GM19467 (cell line): ENCODE data around the gene NTM.

Source experiments
- ATAC-seq: cut with Tn5 transposase; IDR thresholded peaks from one replicate; pipeline ENCODE4 v1.9.1; 2021; ENCODE audit warnings: mild to moderate bottlenecking, moderate library complexity; ENCODE audit not compliant: unreplicated experiment

Gene NTM

DNA sequence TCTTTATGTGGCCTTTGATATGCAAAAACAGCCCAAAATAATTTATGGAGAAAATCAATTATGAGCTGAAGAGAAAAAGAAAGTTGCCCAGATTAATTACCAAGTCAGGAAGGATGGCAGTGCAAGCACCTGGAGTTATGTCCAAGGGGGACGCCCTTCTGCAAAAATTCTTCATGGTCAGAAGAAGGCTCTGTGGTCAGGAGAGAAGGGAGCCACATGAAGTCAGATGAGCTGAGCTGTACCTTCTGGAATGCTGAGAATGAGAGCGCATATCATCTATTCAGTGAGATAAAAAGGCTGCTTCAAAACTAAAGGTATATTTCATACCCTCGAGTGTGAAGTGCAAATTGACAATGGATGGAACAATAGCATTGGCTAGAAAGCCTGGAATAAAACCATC lies 607.4 kb downstream of the NTM start:
- no peak for ATAC-seq

DNA sequence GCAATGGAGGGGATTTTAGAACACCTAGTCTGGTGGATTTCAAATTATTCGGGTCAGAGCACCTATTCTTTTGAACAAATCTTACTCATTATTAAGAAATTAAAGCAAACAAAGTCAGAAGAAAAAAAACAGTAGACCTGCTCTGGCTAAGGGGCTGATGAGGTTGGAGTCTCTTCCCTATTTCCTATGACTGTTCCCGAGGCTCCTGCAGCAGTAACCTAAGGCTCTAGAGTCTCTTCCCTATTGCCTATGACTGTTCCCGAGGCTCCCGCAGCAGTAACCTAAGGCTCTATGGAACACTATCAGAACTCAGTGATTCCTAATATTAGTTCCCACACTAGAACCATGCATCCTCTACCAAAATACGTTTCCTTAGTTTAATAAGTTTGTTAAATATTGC lies 607.9 kb downstream of the NTM start:
- no peak for ATAC-seq

DNA sequence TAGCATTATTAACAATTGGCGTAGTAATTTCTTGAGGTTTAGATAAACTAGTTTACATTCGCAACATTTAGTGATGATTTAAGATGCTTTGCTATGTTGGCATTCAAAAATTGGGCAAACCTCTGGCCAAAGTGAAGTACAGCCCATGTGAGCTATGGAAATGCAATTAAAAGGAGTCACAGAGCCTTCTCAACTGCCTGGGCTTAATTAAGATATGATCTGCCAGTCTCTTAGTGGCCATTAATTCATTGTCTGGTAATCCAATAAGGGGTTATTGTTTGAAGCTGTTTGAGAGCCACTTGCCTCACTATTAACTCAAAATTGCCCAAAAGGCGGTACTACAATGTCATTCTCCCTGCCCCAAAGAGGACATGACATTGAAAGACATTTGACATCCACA lies 608.9 kb downstream of the NTM start:
- ATAC-seq: no peak

DNA sequence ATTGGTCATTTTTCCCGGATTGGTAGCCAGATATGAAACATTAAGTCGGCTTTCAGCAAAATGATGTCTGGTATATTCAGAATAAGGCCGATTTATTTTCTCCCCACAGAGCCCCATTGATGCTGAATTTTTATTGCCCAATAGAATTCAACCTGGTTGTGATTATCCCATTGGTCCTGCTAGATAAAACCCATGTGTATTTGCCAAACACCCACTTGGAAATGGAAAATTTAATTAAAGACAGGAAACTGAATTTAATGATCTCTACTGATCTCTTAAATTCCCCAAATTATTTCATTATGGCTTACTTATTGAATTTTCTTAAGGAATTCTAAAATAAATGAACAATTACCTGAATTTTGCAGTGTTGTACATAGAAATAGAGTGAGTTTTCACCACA lies 609.8 kb downstream of the NTM start:
- ATAC-seq: no peak

DNA sequence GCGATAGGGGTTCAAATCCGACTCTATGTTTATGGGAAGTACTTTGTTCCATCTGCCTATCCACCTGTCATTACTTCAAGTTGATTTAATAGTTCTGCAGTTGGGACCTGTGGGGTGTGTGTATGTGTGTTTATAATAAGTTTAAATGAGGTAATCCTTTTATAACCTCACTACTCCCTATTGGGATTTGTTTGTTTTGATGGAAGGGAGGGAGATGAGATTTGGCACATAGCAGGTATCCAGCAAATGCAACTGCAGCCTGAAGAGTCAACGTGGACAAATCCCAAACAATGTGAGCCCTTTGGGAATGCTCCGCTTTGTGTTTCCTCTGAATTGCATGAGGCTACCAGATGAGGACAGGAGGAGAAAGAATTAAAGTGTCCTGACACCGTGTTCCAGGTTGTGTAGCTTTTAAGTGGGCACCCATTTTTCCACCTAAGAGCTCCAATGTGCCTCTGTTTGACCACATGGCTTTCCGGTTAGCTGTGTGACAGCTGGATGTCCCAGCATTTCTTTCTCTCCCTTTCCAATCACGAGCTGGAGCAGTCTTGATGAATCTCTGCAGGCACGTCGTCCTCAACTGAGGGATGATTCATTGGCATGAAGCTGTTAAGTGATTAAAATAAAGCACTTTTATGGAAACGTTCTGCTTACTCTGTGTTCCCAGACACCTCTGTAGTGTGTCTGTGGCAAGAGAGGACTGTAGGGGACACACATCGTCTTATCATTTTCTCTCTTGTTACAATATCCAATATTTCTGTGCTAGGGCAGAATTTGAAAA lies 610.7 kb downstream of the NTM start:
- no peak for ATAC-seq

DNA sequence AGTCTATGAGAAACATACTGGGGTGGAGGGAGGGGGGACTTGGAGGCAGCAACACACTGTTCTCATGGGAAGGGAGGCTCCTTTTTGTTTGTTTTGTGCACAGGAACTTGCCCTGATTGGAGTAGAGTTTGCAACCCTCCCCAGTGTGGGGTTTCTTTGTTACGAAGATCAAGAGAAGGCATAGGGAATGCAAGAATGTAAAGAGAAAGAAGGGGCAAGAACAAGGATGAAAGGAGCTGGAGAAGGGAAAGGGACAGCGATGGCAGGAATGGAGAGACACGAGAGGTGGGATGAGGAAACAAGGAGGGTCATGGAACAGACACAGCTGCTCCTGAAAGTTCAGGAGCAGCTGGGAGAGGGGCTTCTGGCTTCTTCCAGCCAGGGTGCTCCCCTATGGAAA lies 611.7 kb downstream of the NTM start:
- no peak for ATAC-seq

DNA sequence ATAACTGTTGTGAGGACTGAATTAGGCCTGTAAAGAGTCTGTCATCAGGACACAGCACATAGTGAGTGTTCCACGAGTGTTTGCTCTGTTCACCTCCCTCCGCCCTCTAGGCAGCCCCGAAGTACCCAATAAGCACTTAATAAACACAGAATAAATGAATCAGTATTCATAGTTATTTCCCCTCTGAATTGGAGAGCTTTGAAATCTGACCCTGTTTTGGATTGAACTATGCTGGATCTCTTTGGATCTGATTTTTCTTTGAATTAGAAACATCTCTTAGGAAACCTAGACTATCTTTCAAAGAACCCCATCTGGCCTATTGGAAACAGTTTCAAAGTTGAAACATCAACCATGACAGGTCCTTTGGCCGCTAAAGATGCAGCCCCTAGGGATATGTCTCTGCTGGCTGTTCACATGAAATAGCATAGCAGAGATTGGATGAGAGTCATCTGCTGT lies 615.5 kb downstream of the NTM start:
- no peak for ATAC-seq

DNA sequence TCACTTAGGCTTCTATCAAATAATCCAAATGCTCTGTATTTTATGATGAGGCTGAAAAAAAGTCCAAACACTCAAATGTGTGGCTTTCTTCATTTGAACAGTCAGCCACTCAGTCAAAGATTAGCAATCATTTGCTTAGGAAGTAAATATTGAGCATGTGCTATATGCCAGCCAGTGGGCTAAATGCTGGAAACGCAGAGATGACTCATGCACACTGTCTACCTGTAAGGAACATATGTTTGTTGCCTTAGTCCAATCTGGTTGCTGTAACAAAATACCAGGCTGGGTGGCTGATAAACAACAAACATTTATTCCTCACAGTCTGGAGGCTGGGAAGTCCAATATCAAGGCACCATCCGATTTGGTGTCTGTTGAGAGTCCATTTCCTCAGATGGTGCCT lies 617.3 kb downstream of the NTM start:
- ATAC-seq: no peak

DNA sequence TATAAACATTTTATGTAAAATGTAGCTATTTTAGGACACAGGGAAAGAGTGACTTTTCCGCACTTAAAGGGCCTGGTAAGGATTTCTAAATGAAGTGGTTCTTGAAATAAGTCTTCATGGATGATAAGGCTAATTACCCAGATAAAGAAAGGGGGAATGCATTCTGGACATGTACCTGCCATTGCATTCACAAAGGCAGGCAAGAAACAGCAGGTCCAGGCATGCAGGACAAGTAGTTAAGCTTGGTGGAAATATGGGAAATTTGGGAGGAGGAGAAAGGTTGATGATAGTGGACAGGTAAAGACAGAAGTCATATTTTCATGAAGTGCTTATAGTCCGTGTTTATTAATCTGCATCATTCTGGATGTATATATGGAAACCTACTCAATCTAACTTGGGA lies 621.2 kb downstream of the NTM start:
- no peak for ATAC-seq

DNA sequence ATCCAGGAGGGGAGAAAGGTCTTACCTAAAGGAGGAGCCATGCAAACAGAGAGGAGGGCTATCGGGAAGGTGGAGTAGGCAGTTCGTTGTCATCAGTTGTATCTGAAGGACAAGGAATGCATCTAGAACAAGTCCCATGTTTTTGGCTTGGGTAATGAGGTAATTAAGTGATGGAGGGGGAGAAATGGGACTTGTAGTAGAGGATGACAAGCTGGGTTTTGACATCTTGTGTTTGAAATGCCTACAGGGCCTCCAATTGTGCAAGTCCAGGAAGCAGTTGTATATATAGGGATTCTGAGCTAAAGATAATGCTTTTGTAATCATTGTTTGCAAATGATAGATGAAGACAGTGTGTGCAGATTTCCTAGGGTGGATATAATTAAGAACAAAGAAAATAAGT lies 622.8 kb downstream of the NTM start:
- ATAC-seq: no peak

DNA sequence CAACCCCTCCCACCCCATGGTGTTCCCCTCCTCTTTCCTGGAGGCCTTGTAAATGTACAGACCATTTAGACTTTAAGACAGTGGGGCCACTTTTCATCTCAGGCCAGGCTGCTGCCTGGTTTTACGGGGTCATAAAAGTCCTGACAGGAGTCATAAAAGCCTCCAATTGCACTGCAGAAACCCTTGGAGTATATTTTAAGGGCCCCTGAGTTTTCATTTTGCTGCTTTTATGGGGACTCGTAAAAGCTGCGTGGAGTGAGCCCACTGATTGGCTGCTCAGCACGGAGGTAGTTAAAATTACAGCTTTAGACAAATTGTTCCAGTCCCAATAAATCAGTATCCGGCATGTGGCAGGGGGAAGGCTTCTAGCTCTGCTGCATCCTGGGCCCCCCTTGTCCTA lies 627.6 kb downstream of the NTM start:
- no peak for ATAC-seq

DNA sequence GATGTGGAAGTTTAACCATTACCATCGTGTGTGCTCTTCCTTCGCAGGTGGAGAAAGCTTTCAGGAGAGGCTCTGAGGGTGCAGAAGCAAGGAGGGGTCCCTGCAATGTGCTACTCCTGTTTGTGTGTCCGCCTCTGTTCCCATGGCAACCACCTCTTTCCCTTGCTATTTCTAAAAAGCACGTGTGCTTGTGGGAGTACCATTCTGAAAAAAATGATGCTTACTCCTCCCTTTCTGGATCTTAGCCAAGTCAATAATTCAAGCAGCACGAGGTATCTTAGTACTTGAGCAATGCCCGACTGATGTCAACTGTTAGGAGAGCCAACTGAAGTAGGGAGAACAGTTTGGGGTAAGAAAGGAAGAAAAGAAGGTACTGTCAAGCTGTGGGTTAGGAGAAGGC lies 628.7 kb downstream of the NTM start:
- ATAC-seq: no peak

DNA sequence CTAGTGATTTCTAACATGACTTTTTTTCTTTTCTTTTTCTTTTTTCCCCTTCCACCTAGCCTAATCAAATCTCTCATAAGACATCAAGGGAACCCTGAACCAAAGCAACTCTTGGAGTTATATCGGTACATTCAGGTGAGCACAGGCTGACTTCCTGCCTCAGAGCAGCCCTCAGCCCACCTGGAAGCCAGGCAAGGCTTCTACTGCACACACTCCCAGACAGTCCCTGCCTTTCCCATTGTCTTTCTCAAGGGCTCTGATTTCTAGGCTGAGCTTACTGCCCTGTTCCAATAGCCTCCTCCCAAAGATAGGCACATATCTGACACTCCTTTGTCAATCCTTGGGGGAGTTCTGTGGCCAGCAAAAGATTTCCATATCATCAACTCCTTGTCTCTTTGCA lies 629.5 kb downstream of the NTM start:
- no peak for ATAC-seq

DNA sequence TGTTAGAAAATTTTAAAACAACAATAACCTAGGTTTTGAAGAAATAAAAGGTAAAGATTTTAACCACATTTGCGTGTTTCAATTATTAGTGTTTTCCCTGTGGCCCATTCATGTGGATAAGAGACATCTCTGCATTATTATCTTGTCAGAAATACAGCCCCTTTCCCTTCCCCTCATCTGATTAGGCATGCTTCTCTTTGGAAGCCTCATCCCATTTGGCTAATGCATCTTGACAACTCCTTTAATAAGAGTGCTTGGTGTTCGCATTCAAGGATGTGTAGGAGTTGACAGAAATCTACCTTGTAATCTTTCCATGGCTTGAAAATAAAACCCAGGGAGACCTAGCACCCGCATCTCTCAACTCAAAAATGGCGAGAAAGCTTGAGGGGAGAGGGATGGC lies 635.5 kb downstream of the NTM start:
- no peak for ATAC-seq

DNA sequence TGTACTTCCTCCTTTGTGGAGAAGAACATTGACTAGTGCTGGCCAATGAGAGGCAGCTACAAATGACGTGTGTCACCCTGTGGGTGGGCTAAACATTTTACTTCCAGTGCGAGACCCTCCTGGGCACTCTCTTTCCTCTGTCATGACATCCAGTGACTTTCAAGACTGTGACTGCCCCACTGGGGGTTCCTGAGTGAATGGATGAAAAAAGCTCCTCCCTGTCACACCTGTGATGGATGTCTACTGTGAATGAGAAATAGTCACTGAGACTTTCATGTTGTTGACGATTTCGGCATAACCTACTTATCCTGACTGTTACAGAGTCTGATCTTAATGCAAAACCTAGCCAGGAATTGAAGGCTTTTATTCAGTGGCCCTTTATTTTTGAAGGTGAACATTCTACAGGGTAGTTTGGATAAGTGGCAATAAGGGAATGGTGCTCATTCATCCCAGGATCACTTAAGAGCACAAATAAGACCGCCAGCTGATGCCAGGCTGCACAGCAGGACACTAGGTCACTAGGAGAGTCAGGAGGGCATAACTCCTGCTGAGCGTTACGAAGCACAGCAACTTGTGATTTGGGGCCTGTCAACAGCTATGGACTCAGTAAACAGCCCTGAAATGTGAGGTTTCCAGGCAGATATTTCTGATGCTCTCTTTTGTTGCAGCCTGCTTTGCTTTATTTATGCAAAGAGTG lies 636.6 kb downstream of the NTM start:
- no peak for ATAC-seq

DNA sequence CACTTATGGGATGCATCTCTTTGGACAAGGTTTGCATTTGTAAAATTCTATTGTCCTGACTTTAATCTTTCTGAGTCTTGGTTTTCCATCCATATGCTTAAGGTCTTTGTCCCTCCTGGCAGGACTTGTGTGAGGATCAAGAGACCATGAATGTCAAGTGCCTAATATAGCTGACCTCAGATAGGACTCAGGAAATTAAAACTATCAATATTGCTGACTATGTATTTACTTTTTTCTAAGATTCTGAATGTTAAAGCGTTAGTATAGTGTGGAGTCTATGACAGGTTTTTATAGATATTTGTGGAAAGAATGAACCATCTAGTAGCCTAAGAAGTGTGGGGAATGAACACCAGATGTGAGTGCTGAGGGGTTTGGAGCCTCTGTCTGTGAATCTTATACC lies 637.8 kb downstream of the NTM start:
- ATAC-seq: no peak

DNA sequence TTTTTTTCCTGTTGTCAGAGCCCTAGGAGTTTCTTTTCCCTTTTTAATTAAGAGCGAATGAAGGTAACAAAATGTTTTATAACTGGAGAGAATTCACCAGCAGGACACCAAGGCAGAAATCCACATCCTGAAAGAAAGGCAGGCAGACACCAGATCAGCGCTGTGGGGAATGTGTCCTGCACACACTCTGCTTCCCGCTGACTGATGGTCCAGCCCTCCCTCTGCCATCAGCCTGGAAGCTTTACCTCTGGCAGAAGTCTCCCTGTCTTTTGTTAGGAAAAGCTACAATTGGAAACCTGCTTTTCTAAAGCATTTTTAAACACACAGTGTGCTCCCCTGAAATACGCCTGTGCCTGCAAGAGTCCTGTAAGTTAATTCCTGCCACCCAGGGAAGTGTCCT lies 638.5 kb downstream of the NTM start:
- ATAC-seq: no peak

DNA sequence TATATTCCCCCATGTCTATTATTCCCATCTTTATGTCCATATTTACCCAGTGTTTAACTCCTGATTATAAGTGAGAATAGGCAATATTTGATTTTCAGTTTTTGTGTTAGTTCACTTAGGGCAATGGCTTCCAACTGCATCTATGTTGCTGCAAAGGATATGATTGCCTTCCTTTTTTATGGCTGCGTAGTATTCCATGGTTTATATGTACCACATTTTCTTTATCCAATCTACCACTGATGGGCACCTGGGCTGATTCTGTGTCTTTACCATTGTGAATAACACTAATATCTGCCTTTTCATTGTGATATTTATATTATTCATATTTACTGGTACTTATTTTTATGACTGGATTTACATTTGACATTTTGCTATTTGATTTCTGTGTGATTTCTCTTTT lies 649.6 kb downstream of the NTM start:
- ATAC-seq: no peak

DNA sequence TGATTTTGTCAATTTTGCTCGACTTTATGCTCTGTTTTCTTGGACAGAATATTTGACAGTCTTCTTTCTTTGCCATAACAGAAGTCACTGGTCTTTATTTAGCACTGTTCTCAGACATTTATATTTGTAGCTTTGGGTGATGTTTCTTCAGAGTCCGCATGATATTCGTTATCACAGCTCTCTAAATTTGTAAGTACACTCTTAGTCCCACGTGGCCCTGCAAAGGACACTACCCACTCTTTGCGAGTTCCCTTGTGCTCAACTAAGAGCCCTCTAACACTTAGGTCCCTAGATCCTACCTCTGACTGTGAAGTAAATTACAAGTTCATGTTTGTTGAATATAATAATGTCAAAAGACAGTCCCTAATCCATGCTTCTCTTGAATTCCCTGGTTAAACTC lies 651.9 kb downstream of the NTM start:
- ATAC-seq: no peak

DNA sequence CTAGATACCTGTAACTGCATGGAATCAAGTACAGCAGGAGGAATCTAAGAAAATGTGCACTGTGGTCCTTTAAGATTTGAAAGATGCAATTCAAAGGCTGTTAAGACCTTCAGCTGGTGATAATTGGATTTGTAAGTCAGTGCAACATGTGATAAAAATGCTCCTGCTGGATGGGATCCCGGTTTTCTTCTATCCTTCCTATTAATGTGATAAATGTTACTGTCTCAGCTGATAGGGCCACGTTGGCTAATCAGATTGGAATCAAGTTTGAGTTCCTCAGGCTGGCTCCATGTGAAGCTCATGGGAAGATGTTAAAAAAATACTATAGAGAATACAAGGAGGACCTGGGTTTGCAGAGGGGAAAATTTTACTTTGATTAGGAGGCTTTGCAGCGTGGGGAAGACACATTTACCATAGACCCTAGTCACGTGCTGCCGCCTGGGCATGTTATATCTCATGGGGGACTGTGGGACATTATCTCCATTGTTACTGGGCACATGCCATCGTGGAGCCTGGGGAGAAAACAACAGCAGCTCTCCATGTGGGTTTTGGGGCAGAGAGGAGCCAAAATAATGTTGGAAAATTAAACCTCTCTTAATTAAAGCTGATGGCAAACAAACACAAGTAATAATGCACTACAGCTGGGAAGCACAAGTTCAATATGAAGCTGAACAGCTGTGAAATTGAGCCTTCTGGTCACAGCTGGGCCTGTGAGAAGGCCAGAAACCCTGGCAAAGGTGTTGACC lies 652.5 kb downstream of the NTM start:
- no peak for ATAC-seq

DNA sequence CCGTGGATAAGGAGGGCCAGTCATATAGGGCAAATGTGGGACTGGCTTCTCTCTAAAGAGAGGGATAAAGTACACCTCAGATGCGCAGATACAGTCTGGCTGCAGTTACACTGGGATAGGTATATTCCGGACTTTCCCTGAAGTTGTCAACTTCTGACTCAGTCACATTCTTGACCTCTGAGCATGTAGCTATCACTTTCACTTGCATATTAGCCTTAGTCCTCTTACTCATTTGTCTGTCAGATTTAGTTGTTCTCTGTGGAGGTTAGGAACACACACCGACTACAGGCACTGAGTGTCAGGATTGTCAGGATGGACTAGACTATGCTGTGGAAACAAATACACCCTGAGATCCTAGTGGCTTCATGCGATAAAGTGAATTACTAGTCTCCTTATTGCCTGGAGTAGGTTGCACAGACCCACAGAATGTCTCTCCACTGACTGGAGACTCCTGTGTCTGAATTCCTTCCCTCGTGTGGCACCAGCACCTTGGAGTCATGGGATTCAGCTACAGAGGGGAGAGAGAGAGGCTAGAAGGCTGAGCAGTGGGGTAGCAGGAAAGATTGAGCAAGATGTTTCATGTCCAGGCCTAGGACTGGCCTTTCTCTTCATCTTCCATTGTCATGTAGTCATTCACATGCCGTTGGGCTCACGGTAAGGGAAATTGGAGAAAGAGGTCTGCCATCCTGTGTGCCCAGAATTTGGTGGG lies 654.3 kb downstream of the NTM start:
- ATAC-seq: no peak
